ENCODE measurements around the gene PWWP2B. TPM values are rescaled to one million over a fixed set of nuclear protein-coding genes. Genes with fewer than 3 reads are reported as not detected.
A peak's percentile ranks its signal among the peaks of the same experiment; 100 is the strongest.

PWWP2B gene
- total and polyA plus RNA-seq, 9 of the 15 experiments (the other 6 are each of a cell fraction or from before 2014, with no cell fraction given): 0.07 to 9.2 (median 1.6) TPM; not detected in 1

- Histone ChIP-seq H4K20me1 (replicated peaks; ENCODE audit: control insufficient read depth, insufficient read depth, low read length) (no peaks in the 10 kb centered on the region), H3K4me3 (no peak overlapping the region), H3K9me3 (replicated peaks; ENCODE audit: control insufficient read depth, insufficient read depth, low read depth, low read length) (no peaks in the 10 kb centered on the region), H2AFZ (ENCODE audit: low read depth, low read length) (0 out of 2 replicates have a peak overlapping the region, but pooled peaks have one; percentile 58), H3K4me1 (replicated peaks in 1 of 2; ENCODE audit: control insufficient read depth in 2 of 2, insufficient read depth in 2 of 2, low read length in 2 of 2) (peaks cover 16 to 55% of the 10 kb centered on the region in 2 experiments), H3K9me1 (ENCODE audit: control insufficient read depth, insufficient read depth, low read length) (no peaks in the 10 kb centered on the region), H3K27me3 (ENCODE audit: control insufficient read depth in 2 of 2, insufficient read depth in 2 of 2, low read length in 2 of 2) (no peaks in the 10 kb centered on the region), H3K27ac (ENCODE audit: extremely low read depth, low read depth, low read length) (peak overlapping the region; percentile 53; the same call in 1 of the 3 replicates), H3K36me3 (ENCODE audit: control insufficient read depth, insufficient read depth, low read length) (no peaks in the 10 kb centered on the region), H3K79me2 (ENCODE audit: control insufficient read depth, insufficient read depth, low read length) (no peaks in the 10 kb centered on the region), H3K4me2 (ENCODE audit: insufficient read depth, low read length) (peak overlapping the region; percentile 12; the same call in 1 of the 2 replicates), H3K9ac (ENCODE audit: insufficient read depth in 1 of 2, low read depth in 2 of 2, low read length in 2 of 2) (peak overlapping the region in 1 of 2 experiments; percentile 79; a peak in 2 of 4 replicates)
- ATAC-seq: peak; percentile 31
- 31% methylated on average over 4 of the region's 13 CpGs for WGBS (ENCODE audit: insufficient coverage, low coverage, missing lambda C conversion rate)
- in situ Hi-C loops (cut with MboI) (no loop called here), intact Hi-C loops (cut with micrococcal nuclease) (no loop called here)
- CTCF ChIA-PET (ENCODE audit: low intra/inter-chr PET ratio): no interaction called here
- POLR2A ChIA-PET: interaction anchor here (0.6 to 0.9 kb wide), 2 partner anchors 20 to 964 kb away, joined by 3 read pairs; no protein-coding TSS in a partner anchor
- peak; percentile 55 to 83 (median 66) for DNase-seq (ENCODE audit: extremely low read depth in 1 of 4, low spot score in 3 of 4)
- no TSS peak for BruUV-seq (replicated peaks)
- no peak for FAIRE-seq
- TF ChIP-seq SREBF2 (CRISPR knock-in tag; IDR thresholded peaks at IDR 0.05) (no peak), MAFF (IDR thresholded peaks at IDR 0.05; ENCODE audit: low read length) (no peak), ZNF134 (CRISPR knock-in tag; conservative IDR thresholded peaks at IDR 0.05) (no peak), MTF1 (CRISPR knock-in tag; IDR thresholded peaks at IDR 0.05; ENCODE audit: borderline replicate concordance) (no peak), ZNF239 (CRISPR knock-in tag; IDR thresholded peaks at IDR 0.05) (no peak), MAZ (CRISPR knock-in tag; conservative IDR thresholded peaks at IDR 0.05 in 1 of 2, IDR thresholded peaks at IDR 0.05 in 1 of 2) (peak; percentile 8 to 44; a peak in 3 of 4 replicates), TCF7 (IDR thresholded peaks at IDR 0.05; ENCODE audit: borderline replicate concordance) (no peak), ZNF316 (IDR thresholded peaks at IDR 0.05) (no peak), LEF1 (IDR thresholded peaks at IDR 0.05) (no peak), FUS (optimal IDR thresholded peaks at IDR 0.05; ENCODE audit: low read depth, low read length) (no peak), LARP7 (IDR thresholded peaks at IDR 0.05) (no peak), ETV5 (CRISPR knock-in tag; IDR thresholded peaks at IDR 0.05; ENCODE audit: low read depth) (no peak), XRCC4 (IDR thresholded peaks at IDR 0.05; ENCODE audit: extremely low read depth, insufficient read depth, insufficient read length) (no peak), ZFP36 (IDR thresholded peaks at IDR 0.05; ENCODE audit: low read depth, low read length, partially characterized antibody) (no peak), TOE1 (IDR thresholded peaks at IDR 0.05; ENCODE audit: borderline replicate concordance) (no peak), TOE1 (CRISPR knock-in tag; IDR thresholded peaks at IDR 0.05; ENCODE audit: borderline replicate concordance, low read depth) (no peak), ZC3H11A (IDR thresholded peaks at IDR 0.05; ENCODE audit: low read depth, low read length) (no peak), ZNF347 (CRISPR knock-in tag; IDR thresholded peaks at IDR 0.05; ENCODE audit: low read depth) (no peak), RAD21 (CRISPR knock-in tag; conservative IDR thresholded peaks at IDR 0.05 in 1 of 2, IDR thresholded peaks at IDR 0.05 in 1 of 2) (no peak), DMBX1 (CRISPR knock-in tag; IDR thresholded peaks at IDR 0.05; ENCODE audit: borderline replicate concordance) (no peak), SMAD3 (CRISPR knock-in tag; conservative IDR thresholded peaks at IDR 0.05) (no peak), RCOR1 (IDR thresholded peaks at IDR 0.05; ENCODE audit: borderline replicate concordance in 1 of 2, low read depth in 2 of 2, low read length in 2 of 2) (no peak), GATA2 (CRISPR knock-in tag; IDR thresholded peaks at IDR 0.05) (no peak)
- TF ChIP-seq, protein P1, sequence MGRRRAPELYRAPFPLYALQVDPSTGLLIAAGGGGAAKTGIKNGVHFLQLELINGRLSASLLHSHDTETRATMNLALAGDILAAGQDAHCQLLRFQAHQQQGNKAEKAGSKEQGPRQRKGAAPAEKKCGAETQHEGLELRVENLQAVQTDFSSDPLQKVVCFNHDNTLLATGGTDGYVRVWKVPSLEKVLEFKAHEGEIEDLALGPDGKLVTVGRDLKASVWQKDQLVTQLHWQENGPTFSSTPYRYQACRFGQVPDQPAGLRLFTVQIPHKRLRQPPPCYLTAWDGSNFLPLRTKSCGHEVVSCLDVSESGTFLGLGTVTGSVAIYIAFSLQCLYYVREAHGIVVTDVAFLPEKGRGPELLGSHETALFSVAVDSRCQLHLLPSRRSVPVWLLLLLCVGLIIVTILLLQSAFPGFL (CRISPR knock-in tag; IDR thresholded peaks at IDR 0.05): no peak
Observed at GRCh38 chr10:132443983-132444876, 47.2 kb downstream of the PWWP2B start.

All from K562 (cell line).